NK-92 treated with Interleukin-12 subunit alpha and Interleukin-12 subunit beta, amount 100 ng/mL, for 24 hours (cell line): ENCODE results near the gene ZDHHC3.

Experiments
- DNase-seq: peaks from one replicate; lab custom pipeline; 2025; lab: John Stamatoyannopoulos, UW

ZDHHC3 gene

DNA sequence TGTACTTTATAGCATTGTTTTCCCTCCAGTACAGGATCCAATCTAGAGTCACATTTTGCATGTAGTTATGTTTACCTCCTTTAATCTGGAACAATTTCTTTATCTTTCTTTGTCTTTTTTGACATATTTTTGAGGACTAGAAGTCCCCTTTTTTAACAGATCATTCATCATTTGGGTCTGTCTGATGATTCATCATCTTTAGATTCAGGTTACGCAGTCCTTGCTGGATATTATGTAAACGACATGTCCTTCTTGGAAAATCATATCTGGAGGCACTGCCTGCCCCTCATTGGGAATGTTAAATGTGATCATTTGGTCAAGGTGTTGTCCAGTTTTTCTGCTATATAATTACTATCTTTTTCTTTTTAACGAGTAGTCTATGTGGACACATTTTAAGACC, 83.3 kb downstream of the ZDHHC3 start:
- DNase-seq = no peak

DNA sequence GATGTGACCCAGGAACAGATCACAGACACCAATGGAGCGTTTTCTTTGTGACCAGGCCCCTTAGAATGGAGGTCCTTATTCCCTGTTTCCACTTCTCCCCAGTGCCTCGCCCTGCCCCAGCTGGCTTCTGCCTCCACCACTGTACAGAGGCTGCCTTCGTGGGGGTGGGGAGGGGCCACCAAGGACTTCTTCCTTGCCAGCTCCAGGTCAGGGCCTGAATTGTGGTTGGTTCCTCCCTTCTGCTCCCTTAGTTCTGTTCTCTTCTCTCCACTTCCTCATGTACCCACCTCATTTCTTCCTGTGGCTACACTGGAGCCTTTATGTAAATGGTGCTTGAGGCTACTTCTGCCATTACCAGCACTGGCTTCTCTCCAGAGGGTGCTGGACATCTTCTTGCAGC, 85.1 kb downstream of the ZDHHC3 start:
- no peak for DNase-seq

DNA sequence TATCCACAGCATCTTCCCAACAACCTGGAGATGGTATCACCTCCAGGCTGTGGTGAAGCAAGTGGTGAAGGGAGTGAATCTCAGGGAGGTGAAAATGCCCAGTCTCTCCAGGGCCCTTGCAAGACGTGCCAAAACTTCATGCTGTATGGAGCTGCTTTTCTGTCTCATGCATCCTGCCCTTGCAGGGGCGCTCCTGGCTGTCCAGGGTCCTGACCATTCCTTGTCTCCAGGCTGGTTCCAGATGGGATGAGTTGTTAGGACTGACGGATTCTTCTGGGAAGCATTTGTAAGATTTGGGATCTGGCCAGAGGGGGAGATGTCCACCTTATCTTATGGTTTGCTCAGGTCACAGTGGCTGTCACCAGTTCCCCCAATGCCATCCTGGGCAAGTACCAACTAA, 85.7 kb downstream of the ZDHHC3 start:
- no peak for DNase-seq

DNA sequence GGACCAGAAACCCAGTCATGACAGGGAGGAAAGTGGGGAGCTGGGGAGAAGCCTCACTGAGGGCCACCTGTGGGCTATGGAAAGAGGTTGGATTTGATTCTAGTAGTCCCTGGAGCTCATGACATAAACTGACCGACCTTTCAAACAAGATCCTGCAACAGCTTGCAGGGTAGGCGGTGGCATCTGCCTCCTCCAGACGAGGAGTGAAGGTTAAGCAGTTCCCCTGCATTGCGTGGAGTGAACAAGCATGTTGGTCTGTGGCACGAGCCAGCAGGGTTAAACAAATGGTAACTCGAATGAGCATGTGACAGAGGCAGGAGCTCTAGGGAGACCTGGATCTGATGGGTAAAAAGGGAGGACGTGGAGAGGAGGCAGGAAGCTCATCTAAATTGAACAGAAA, 88.9 kb downstream of the ZDHHC3 start:
- no peak for DNase-seq

DNA sequence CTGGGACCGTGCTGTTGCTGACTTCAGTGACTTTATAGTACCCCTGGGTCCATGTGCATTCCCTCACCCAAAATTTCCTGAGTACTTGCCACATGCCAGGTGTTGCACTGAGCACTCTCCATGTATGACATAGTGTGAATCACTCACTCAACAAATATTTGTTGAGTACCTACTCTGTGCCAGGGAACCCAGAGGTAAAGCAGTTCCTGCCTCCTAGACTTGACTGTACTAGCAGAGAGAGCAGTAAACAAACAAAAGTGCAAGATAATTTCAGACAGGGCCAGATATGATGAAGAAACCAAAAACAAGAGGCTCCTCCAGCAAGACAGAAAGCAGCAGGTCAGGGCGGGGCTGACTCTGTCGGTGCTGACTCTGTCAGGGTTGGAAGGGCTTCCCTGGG, 89.4 kb downstream of the ZDHHC3 start:
- DNase-seq = no peak

- DNase-seq = no peak
These were observed 90.4 kb downstream of the ZDHHC3 start for GRCh38 chr3:44885618-44886017.

- no peak for DNase-seq
These were observed 92.0 kb downstream of the ZDHHC3 start for GRCh38 chr3:44883999-44884431.

- no peak for DNase-seq
These were observed 92.6 kb downstream of the ZDHHC3 start for GRCh38 chr3:44883213-44883955.

DNA sequence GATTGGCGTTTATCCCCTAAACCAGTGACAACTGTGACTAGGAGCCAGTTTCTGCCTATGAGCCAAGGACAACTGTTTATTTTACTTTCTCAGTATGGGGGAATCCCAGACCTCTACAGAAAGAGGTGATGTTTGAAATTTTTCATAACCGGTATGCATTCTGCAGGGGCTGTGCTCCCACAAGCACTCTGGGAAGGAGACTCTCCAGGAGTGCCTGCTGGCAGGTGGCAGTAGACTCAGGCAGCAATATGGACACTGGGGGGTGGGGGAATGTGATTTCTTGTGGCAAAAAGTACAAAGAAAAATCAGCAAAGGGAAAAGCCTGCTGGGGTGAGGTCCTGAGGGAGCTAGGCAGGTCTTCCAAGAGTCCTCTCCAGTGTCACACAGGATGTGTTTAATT, 95.7 kb downstream of the ZDHHC3 start:
- DNase-seq = no peak

DNA sequence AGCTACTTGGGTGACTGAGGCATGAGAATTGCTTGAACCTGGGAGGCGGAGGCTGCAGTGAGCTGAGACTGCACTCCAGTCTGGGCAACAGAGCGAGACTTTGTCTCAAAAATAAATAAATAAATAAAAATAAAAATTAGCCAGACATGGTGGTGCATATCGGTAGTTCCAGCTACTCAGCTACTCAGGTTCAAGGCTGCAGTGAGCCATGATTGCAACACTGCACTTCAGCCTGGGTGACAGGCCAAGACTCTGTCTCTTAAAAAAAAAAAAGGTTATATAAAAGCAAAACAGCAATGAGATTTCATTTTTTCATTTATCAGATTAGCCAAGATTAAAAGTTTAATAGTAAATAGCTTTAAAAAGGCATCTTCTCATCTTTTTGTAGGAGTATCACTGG, 98.6 kb downstream of the ZDHHC3 start:
- no peak for DNase-seq

DNA sequence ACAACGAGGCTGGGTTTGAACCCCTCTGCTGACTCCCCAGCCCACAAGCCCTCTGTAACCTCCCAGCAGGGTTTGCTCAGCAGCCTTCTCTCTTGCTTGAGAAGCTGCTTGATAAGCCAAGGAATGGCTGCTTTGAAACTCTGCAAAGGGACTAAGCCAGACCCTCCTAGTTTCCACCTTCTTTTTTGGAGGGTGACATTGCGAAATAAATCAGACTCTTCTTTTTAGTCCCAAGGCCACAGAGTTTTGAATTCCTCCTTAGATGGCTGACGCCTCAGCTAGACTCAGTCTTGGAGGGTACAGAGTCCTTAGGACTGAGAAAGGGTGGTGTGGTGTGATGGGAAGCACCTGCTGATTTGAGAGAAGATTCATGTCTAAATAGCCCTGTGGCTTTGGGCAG, 100.4 kb downstream of the ZDHHC3 start:
- DNase-seq = no peak
